Neuronal stem cell (in vitro differentiated cells): ENCODE data around the gene FIGLA.

Experiments used
- DNase-seq: peaks from one replicate; pipeline ENCODE4 v3.0.0-alpha.2; 2013; ENCODE audit warnings: low spot score
- H2AFZ ChIP-seq: one replicate; pipeline ENCODE4 v1.6.1; 2013; ENCODE audit warnings: mild to moderate bottlenecking, low read length, inconsistent platforms
- H2AK5ac ChIP-seq: 2 replicates; pipeline ENCODE4 v1.6.1; 2013; ENCODE audit warnings: low read depth, mild to moderate bottlenecking, inconsistent platforms, low read length, moderate library complexity, mixed read lengths
- H2BK120ac ChIP-seq: 2 replicates; pipeline ENCODE4 v1.6.1; 2013; ENCODE audit warnings: low read depth, mild to moderate bottlenecking, inconsistent platforms, low read length, moderate library complexity, mixed read lengths
- H2BK12ac ChIP-seq: one replicate; pipeline ENCODE4 v1.6.1; 2013; ENCODE audit warnings: low read length, inconsistent platforms
- H2BK15ac ChIP-seq: 2 replicates; pipeline ENCODE4 v1.6.1; 2013; ENCODE audit warnings: mild to moderate bottlenecking, low read length, inconsistent platforms, mixed read lengths
- H2BK5ac ChIP-seq: one replicate; pipeline ENCODE4 v1.6.1; 2013; ENCODE audit warnings: inconsistent platforms, mild to moderate bottlenecking, low read length, moderate library complexity
- H3K14ac ChIP-seq: one replicate; pipeline ENCODE4 v1.6.1; 2013; ENCODE audit warnings: low read length, inconsistent platforms
- H3K18ac ChIP-seq: 2 replicates; pipeline ENCODE4 v1.6.1; 2013; ENCODE audit warnings: low read length, inconsistent platforms
- H3K23ac ChIP-seq: 2 replicates; pipeline ENCODE4 v1.6.1; 2013; ENCODE audit warnings: low read depth, mild to moderate bottlenecking, mixed read lengths, low read length, inconsistent platforms; ENCODE audit not compliant: poor library complexity
- H3K27ac ChIP-seq: replicated peaks from 3 replicates; pipeline ENCODE4 v1.5.1; 2013; ENCODE audit warnings: low read length, inconsistent platforms
- H3K27me3 ChIP-seq, 3 experiments: 2 replicates each; pipeline ENCODE4 v1.6.1; 2013; ENCODE audit warnings: low read length in 3 of 3, mild to moderate bottlenecking in 2 of 3, inconsistent platforms in 1 of 3, low read depth in 1 of 3, mixed read lengths in 1 of 3, moderate library complexity in 1 of 3; ENCODE audit not compliant: control insufficient read depth in 3 of 3, insufficient read depth in 3 of 3
- H3K36me3 ChIP-seq, 2 donors: replicated peaks in 1 of 2; 2 replicates each; pipeline ENCODE4 v1.6.1; 2013; ENCODE audit warnings: low read length in 2 of 2; ENCODE audit not compliant: control insufficient read depth in 2 of 2, insufficient read depth in 2 of 2
- H3K4ac ChIP-seq: 2 replicates; pipeline ENCODE4 v1.6.1; 2013; ENCODE audit warnings: inconsistent platforms, mild to moderate bottlenecking, low read length, moderate library complexity
- H3K4me1 ChIP-seq, 2 donors: 1 replicate in 1 of 2; 2 replicates in 1 of 2; pipeline ENCODE4 v1.6.1; 2013; ENCODE audit warnings: low read length in 2 of 2, low read depth in 1 of 2; ENCODE audit not compliant: control insufficient read depth in 2 of 2, insufficient read depth in 1 of 2
- H3K4me2 ChIP-seq: one replicate; pipeline ENCODE4 v1.6.1; 2013; ENCODE audit warnings: mild to moderate bottlenecking, low read length, inconsistent platforms; ENCODE audit not compliant: insufficient read depth, poor library complexity, severe bottlenecking
- H3K4me3 ChIP-seq, 2 donors: 2 replicates each; pipeline ENCODE4 v1.5.1; 2013; ENCODE audit warnings: low read length in 2 of 2, mild to moderate bottlenecking in 2 of 2, inconsistent platforms in 1 of 2, moderate library complexity in 1 of 2
- H3K79me1 ChIP-seq: one replicate; pipeline ENCODE4 v1.6.1; 2013; ENCODE audit warnings: low read depth, mild to moderate bottlenecking, inconsistent platforms, low read length, moderate library complexity
- H3K9ac ChIP-seq: one replicate; pipeline ENCODE4 v1.6.1; 2013; ENCODE audit warnings: mild to moderate bottlenecking, low read depth, low read length, inconsistent platforms; ENCODE audit not compliant: poor library complexity
- H3K9me3 ChIP-seq, 2 donors: replicated peaks in 1 of 2; 2 replicates each; pipeline versions ENCODE3 to v1.6.1; 2013; ENCODE audit warnings: low read length in 2 of 2, mild to moderate bottlenecking in 2 of 2, inconsistent platforms in 1 of 2, low read depth in 1 of 2, mixed read lengths in 1 of 2, moderate library complexity in 1 of 2; ENCODE audit not compliant: control insufficient read depth in 2 of 2, insufficient read depth in 1 of 2
- H4K8ac ChIP-seq: one replicate; pipeline ENCODE4 v1.6.1; 2013; ENCODE audit warnings: low read depth, mild to moderate bottlenecking, inconsistent platforms, low read length, moderate library complexity
- H4K91ac ChIP-seq: one replicate; pipeline ENCODE4 v1.6.1; 2013; ENCODE audit warnings: low read length, low read depth, mild to moderate bottlenecking, inconsistent platforms; ENCODE audit not compliant: poor library complexity
- WGBS, 2 donors: extraction: QIAGEN DNeasy Blood & Tissue Kit; methylation state at CpG; one replicate each; pipeline ENCODE4 v1.1.7; 2013; ENCODE audit warnings: missing lambda C conversion rate in 2 of 2, mixed read lengths in 1 of 2; ENCODE audit not compliant: insufficient read length in 2 of 2, insufficient replicate concordance in 1 of 2; ENCODE audit errors: extremely low coverage in 2 of 2; 5-methylcytosine and 5-hydroxymethylcytosine counted together

FIGLA gene

GRCh38 chr2:70769450-70769849, 21.0 kb downstream of the FIGLA start:
- no peak overlapping the region for H2AFZ ChIP-seq
- H3K9ac ChIP-seq, result no peak overlapping the region
- no peaks in the 10 kb centered on the region for H3K36me3 ChIP-seq
- no peak overlapping the region for H4K91ac ChIP-seq
- no peak overlapping the region for H3K23ac ChIP-seq
- peaks cover 0 to 29% (median 0%) of the 10 kb centered on the region in 3 experiments for H3K27me3 ChIP-seq
- no peak overlapping the region for H3K4me3 ChIP-seq
- no peak overlapping the region for H3K27ac ChIP-seq
- no peak overlapping the region for H2BK15ac ChIP-seq
- H3K79me1 ChIP-seq, result peaks cover 3% of the 10 kb centered on the region
- no peak overlapping the region for H2BK12ac ChIP-seq
- peaks cover 0 to 14% of the 10 kb centered on the region in 2 donors for H3K4me1 ChIP-seq
- no peak overlapping the region for H3K14ac ChIP-seq
- no peak overlapping the region for H3K4me2 ChIP-seq
- H2AK5ac ChIP-seq, result no peak overlapping the region
- H3K9me3 ChIP-seq, result no peaks in the 10 kb centered on the region
- no CpG with 5 or more reads among the region's 2 CpGs for WGBS, 2 donors
- H3K18ac ChIP-seq, result no peak overlapping the region
- no peak overlapping the region for H4K8ac ChIP-seq
- H3K4ac ChIP-seq, result no peak overlapping the region
- H2BK120ac ChIP-seq, result no peak overlapping the region
- no peak for DNase-seq
- no peak overlapping the region for H2BK5ac ChIP-seq

- no peaks in the 10 kb centered on the region for H3K36me3 ChIP-seq
- no peak overlapping the region for H2BK12ac ChIP-seq
- H3K23ac ChIP-seq, result no peak overlapping the region
- no peak overlapping the region for H2AK5ac ChIP-seq
- no peak overlapping the region for H4K91ac ChIP-seq
- H3K9ac ChIP-seq, result no peak overlapping the region
- peaks cover 0 to 14% of the 10 kb centered on the region in 2 donors for H3K4me1 ChIP-seq
- H3K27ac ChIP-seq, result no peak overlapping the region
- H2BK15ac ChIP-seq, result no peak overlapping the region
- no CpG with 5 or more reads among the region's 7 CpGs for WGBS, 2 donors
- H2AFZ ChIP-seq, result peak overlapping the region; percentile 96
- H3K4me3 ChIP-seq, result no peak overlapping the region
- H3K79me1 ChIP-seq, result peaks cover 3% of the 10 kb centered on the region
- no peak overlapping the region for H4K8ac ChIP-seq
- H3K27me3 ChIP-seq, result peaks cover 0 to 22% (median 0%) of the 10 kb centered on the region in 3 experiments
- H2BK120ac ChIP-seq, result no peak overlapping the region
- peak overlapping the region; percentile 3 for H3K4me2 ChIP-seq
- H2BK5ac ChIP-seq, result no peak overlapping the region
- DNase-seq, result no peak
- no peak overlapping the region for H3K14ac ChIP-seq
- no peaks in the 10 kb centered on the region for H3K9me3 ChIP-seq
- H3K18ac ChIP-seq, result no peak overlapping the region
- no peak overlapping the region for H3K4ac ChIP-seq
These were observed 21.8 kb downstream of the FIGLA start for GRCh38 chr2:70768590-70769085.

GRCh38 chr2:70767699-70768589, 22.5 kb downstream of the FIGLA start, which contains the start of gene ADD2:
Gene ADD2, minus strand, starts transcription at chr2:70768200. Its CDS starts 61,792 bp downstream, at chr2:70706408.
- no peak within 1 kb of the TSS for H4K8ac ChIP-seq
- H3K27ac ChIP-seq, result peak within 1 kb of the TSS; percentile 54
- H3K23ac ChIP-seq, result peak within 1 kb of the TSS; percentile 73
- peak within 1 kb of the TSS; percentile 94 for H3K18ac ChIP-seq
- peaks cover 0 to 14% of the 10 kb centered on the region in 2 donors for H3K4me1 ChIP-seq
- H3K27me3 ChIP-seq, result peaks cover 0 to 20% (median 0%) of the 10 kb centered on the region in 3 experiments
- H3K36me3 ChIP-seq, result no peaks in the 10 kb centered on the region
- H2BK5ac ChIP-seq, result peak within 1 kb of the TSS; percentile 85
- peak within 1 kb of the TSS; percentile 43 for H3K4ac ChIP-seq
- peak within 1 kb of the TSS; percentile 31 for H3K14ac ChIP-seq
- H2BK12ac ChIP-seq, result peak within 1 kb of the TSS; percentile 54
- peak within 1 kb of the TSS; percentile 7 for H2AK5ac ChIP-seq
- H3K4me3 ChIP-seq, result peak within 1 kb of the TSS; percentile 82 to 91
- no peaks in the 10 kb centered on the region for H3K9me3 ChIP-seq
- peak within 1 kb of the TSS; percentile 96 for H2AFZ ChIP-seq
- peak within 1 kb of the TSS; percentile 45 for H2BK15ac ChIP-seq
- H3K9ac ChIP-seq, result peak within 1 kb of the TSS; percentile 91
- DNase-seq, result peak; percentile 70
- WGBS, 2 donors, result no CpG with 5 or more reads among the region's 74 CpGs
- no peak within 1 kb of the TSS for H4K91ac ChIP-seq
- H3K4me2 ChIP-seq, result peak within 1 kb of the TSS; percentile 91
- H3K79me1 ChIP-seq, result peaks cover 3% of the 10 kb centered on the region
- peak within 1 kb of the TSS; percentile 54 for H2BK120ac ChIP-seq
